CD4-positive, alpha-beta T cell treated with Interleukin-15 for 1 hour (primary cell): ENCODE results near the gene TMEM176B.

ENCODE experiments used
- DNase-seq: peaks from one replicate; pipeline ENCODE4 v3.0.0-alpha.2; 2020

Gene TMEM176B

GRCh38 chr7:150799741-150800580 is at the start of gene TMEM176B:
Gene TMEM176B (minus strand): TSS chr7:150800364. CDS start chr7:150796569, 3,795 bp downstream.
- DNase-seq = no peak

GRCh38 chr7:150849204-150849775 is 49.1 kb upstream of the TMEM176B start:
- no peak for DNase-seq

- no peak for DNase-seq
Measured at GRCh38 chr7:150848561-150849115, 48.5 kb upstream of the TMEM176B start.

GRCh38 chr7:150848111-150848510 is 47.9 kb upstream of the TMEM176B start:
- no peak for DNase-seq

GRCh38 chr7:150847536-150847935 is 47.4 kb upstream of the TMEM176B start:
- no peak for DNase-seq

- DNase-seq = no peak
Measured at GRCh38 chr7:150846291-150847115, 46.3 kb upstream of the TMEM176B start.

GRCh38 chr7:150845421-150845861 is 45.3 kb upstream of the TMEM176B start:
- no peak for DNase-seq

- DNase-seq = no peak
Measured at GRCh38 chr7:150842716-150843115, 42.6 kb upstream of the TMEM176B start.

GRCh38 chr7:150842018-150842417 is 41.9 kb upstream of the TMEM176B start:
- DNase-seq = no peak

GRCh38 chr7:150838965-150839650 is 38.9 kb upstream of the TMEM176B start:
- DNase-seq = no peak

GRCh38 chr7:150835702-150836280 is 35.6 kb upstream of the TMEM176B start:
- DNase-seq = no peak

- DNase-seq = no peak
Measured at GRCh38 chr7:150835019-150835418, 34.9 kb upstream of the TMEM176B start.

GRCh38 chr7:150831851-150832250 is 31.7 kb upstream of the TMEM176B start:
- DNase-seq = no peak

- no peak for DNase-seq
Measured at GRCh38 chr7:150830937-150831336, 30.8 kb upstream of the TMEM176B start.

- no peak for DNase-seq
Measured at GRCh38 chr7:150829426-150829825, 29.3 kb upstream of the TMEM176B start.

GRCh38 chr7:150828384-150828783 is 28.2 kb upstream of the TMEM176B start:
- DNase-seq = no peak

GRCh38 chr7:150826061-150826849 is 26.1 kb upstream of the TMEM176B start:
- no peak for DNase-seq

GRCh38 chr7:150824379-150825177 is 24.4 kb upstream of the TMEM176B start:
- no peak for DNase-seq

- no peak for DNase-seq
Measured at GRCh38 chr7:150823484-150824126, 23.4 kb upstream of the TMEM176B start.

- no peak for DNase-seq
Measured at GRCh38 chr7:150823043-150823442, 22.9 kb upstream of the TMEM176B start.
